SU-DHL-6 (cell line): ENCODE results near the gene IL17REL.

Source experiments
- H2AFZ ChIP-seq: fragments of 200-600 bp; sonication (generic); 2 replicates; pipeline ENCODE4 v1.6.1; 2014; ENCODE audit warnings: low read depth, mild to moderate bottlenecking, moderate library complexity, mixed read lengths, antibody characterized with exemption, low read length; ENCODE audit not compliant: severe bottlenecking
- H3F3A ChIP-seq: fragments of 200-600 bp; shearing (Covaris generic); 2 replicates; pipeline ENCODE4 v1.6.0; 2016; ENCODE audit warnings: antibody characterized with exemption, mild to moderate bottlenecking; ENCODE audit not compliant: insufficient read depth
- H3K27ac ChIP-seq: fragments of 200-600 bp; sonication (generic); 2 replicates; pipeline ENCODE4 v1.5.1; 2016; ENCODE audit warnings: low read depth, mild to moderate bottlenecking, low read length, moderate library complexity, mixed read lengths
- H3K27me3 ChIP-seq: fragments of 200-600 bp; sonication (generic), shearing (Covaris generic); 2 replicates; pipeline ENCODE4 v1.6.0; 2014; ENCODE audit warnings: mild to moderate bottlenecking, low read length
- H3K36me3 ChIP-seq: fragments of 200-600 bp; sonication (generic); 2 replicates; pipeline ENCODE4 v1.6.1; 2014; ENCODE audit warnings: mild to moderate bottlenecking, low read length, mixed read lengths
- H3K4me2 ChIP-seq: fragments of 300-600, 200-600 bp; shearing (Covaris generic), sonication (generic); 2 replicates; pipeline ENCODE4 v1.6.0; 2014; ENCODE audit warnings: low read length, low read depth, mild to moderate bottlenecking; ENCODE audit not compliant: poor library complexity, severe bottlenecking
- H3K4me3 ChIP-seq: fragments of 200-600 bp; sonication (generic); 2 replicates; pipeline ENCODE4 v1.5.1; 2014; ENCODE audit warnings: antibody characterized with exemption, low read length, mild to moderate bottlenecking, mixed read lengths; ENCODE audit not compliant: insufficient read depth, poor library complexity, severe bottlenecking
- H3K79me2 ChIP-seq: fragments of 200-600 bp; sonication (generic); 2 replicates; pipeline ENCODE4 v1.6.1; 2014; ENCODE audit warnings: mild to moderate bottlenecking, low read length, moderate library complexity; ENCODE audit not compliant: insufficient read depth
- H3K9ac ChIP-seq: fragments of 200-600 bp; sonication (generic); 2 replicates; pipeline ENCODE4 v1.7.0; 2014; ENCODE audit warnings: mild to moderate bottlenecking, low read length
- H3K9me2 ChIP-seq: fragments of 200-600 bp; sonication (generic); replicated peaks from 2 replicates; pipeline ENCODE4 v1.6.1; 2014; ENCODE audit warnings: low read length; ENCODE audit not compliant: insufficient read depth
- H3K9me3 ChIP-seq: fragments of 200-600 bp; sonication (generic); 2 replicates; pipeline ENCODE4 v1.6.1; 2014; ENCODE audit warnings: low read length, mixed read lengths; ENCODE audit not compliant: insufficient read depth
- H4K20me1 ChIP-seq: fragments of 200-600 bp; sonication (generic); 2 replicates; pipeline ENCODE4 v1.6.1; 2014; ENCODE audit warnings: low read depth, mild to moderate bottlenecking, antibody characterized with exemption, low read length, moderate library complexity, mixed read lengths
- CTCF ChIP-seq: fragments of 200-600 bp; sonication (generic); IDR thresholded peaks from one replicate; pipeline ENCODE4 v1.5.1; 2017; ENCODE audit warnings: antibody characterized with exemption, mild to moderate bottlenecking, low read length, moderate library complexity; ENCODE audit not compliant: insufficient read depth, poor library complexity, severe bottlenecking
- EZH2phosphoT487 ChIP-seq: fragments of 200-600 bp; sonication (generic), shearing (Covaris generic); conservative IDR thresholded peaks from 2 replicates; pipeline ENCODE4 v1.6.1; 2018; ENCODE audit warnings: mild to moderate bottlenecking, antibody characterized with exemption, low read length, moderate library complexity, mixed read lengths

The IL17REL gene

GRCh38 chr22:49965091-49966040 lies 47.2 kb downstream of the IL17REL start:
- peaks cover 3% of the 10 kb centered on the region; the same call in 1 of the 2 replicates for H4K20me1 ChIP-seq
- no peak overlapping the region for H3K4me2 ChIP-seq

GRCh38 chr22:49964136-49965090 lies 48.2 kb downstream of the IL17REL start:
- Histone ChIP-seq H4K20me1 (peaks cover 3% of the 10 kb centered on the region; the same call in 1 of the 2 replicates), H3K4me2 (no peak overlapping the region), H2AFZ (no peak overlapping the region), H3K4me3 (no peak overlapping the region), H3K9me3 (no peaks in the 10 kb centered on the region), H3K27ac (no peak overlapping the region), H3K79me2 (peaks cover 31% of the 10 kb centered on the region), H3K9ac (no peak overlapping the region), H3F3A (0 out of 2 replicates have a peak, but pooled peaks cover 4% of the 10 kb centered on the region), H3K36me3 (no peaks in the 10 kb centered on the region; the same call in 1 of the 2 replicates), H3K9me2 (no peaks in the 10 kb centered on the region), H3K27me3 (no peaks in the 10 kb centered on the region)
- TF ChIP-seq EZH2phosphoT487 (no peak), CTCF (no peak)

More at GRCh38 chr22:49965091-49966040, 47.2 kb downstream of the IL17REL start:
- Histone ChIP-seq H3K36me3 (no peaks in the 10 kb centered on the region; the same call in 1 of the 2 replicates), H3K9me3 (no peaks in the 10 kb centered on the region), H2AFZ (no peak overlapping the region), H3K4me3 (no peak overlapping the region), H3K9ac (no peak overlapping the region), H3F3A (peaks cover 5% of the 10 kb centered on the region; the same call in 1 of the 2 replicates), H3K27me3 (no peaks in the 10 kb centered on the region), H3K9me2 (no peaks in the 10 kb centered on the region), H3K27ac (no peak overlapping the region), H3K79me2 (peaks cover 31% of the 10 kb centered on the region)
- no peak for TF ChIP-seq EZH2phosphoT487
- TF ChIP-seq CTCF = no peak

GRCh38 chr22:49963647-49964026 lies 48.9 kb downstream of the IL17REL start:
- no peak overlapping the region for H3K27ac ChIP-seq
- peaks cover 3% of the 10 kb centered on the region; the same call in 1 of the 2 replicates for H4K20me1 ChIP-seq
- H3K9ac ChIP-seq = no peak overlapping the region
- H3K4me2 ChIP-seq = no peak overlapping the region
- no peaks in the 10 kb centered on the region for H3K9me2 ChIP-seq
- no peaks in the 10 kb centered on the region for H3K9me3 ChIP-seq
- no peak overlapping the region for H2AFZ ChIP-seq
- peaks cover 31% of the 10 kb centered on the region for H3K79me2 ChIP-seq
- H3K27me3 ChIP-seq = no peaks in the 10 kb centered on the region
- no peaks in the 10 kb centered on the region; the same call in 1 of the 2 replicates for H3K36me3 ChIP-seq
- TF ChIP-seq CTCF (no peak), EZH2phosphoT487 (no peak)
- H3F3A ChIP-seq = 0 out of 2 replicates have a peak, but pooled peaks cover 4% of the 10 kb centered on the region
- no peak overlapping the region for H3K4me3 ChIP-seq
